ENCODE results near the gene FFAR3.

The FFAR3 gene, protein sequence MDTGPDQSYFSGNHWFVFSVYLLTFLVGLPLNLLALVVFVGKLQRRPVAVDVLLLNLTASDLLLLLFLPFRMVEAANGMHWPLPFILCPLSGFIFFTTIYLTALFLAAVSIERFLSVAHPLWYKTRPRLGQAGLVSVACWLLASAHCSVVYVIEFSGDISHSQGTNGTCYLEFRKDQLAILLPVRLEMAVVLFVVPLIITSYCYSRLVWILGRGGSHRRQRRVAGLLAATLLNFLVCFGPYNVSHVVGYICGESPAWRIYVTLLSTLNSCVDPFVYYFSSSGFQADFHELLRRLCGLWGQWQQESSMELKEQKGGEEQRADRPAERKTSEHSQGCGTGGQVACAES

DNA sequence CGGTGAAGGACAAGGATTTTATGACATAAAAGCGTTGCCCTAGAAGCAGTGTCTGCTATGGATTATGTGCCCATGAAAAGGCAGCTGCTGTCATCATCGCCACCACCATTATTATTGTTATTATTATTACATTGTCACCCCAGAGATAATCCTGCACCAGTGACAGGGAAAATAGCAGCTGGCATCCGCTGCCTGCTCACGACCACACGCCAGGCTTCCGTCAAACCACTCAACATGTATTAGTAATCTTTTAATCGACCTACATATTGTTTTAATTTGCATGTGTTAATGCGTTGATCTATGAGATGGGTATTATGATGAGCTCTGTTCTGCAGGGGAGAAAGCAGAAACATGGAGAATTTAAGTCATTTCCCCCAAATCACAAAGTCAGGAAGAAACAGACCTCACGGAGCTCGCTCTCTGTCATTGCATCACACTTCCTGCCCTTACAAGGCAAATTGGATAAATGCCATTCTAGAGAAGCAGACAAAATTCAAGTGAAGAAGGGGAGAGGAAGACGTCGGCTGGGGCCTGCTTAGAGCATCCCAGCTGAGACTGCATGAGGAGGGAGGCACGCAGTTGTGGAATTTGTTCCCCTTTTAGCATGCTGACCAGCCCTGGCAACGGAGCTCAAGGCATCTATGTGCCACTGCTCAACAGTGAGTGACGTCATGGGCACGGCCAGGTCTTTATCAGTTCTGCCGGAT lies at the start of gene FFAR3:
Gene FFAR3 (plus strand): TSS at position 594 of the 707 bp plus-strand sequence. CDS start 431 bp downstream, outside the sequence.
- DNase-seq (ENCODE audit: low spot score in 2 of 2) (no peak), ATAC-seq (no peak)
- Mint-ChIP-seq H3K36me3 (no peaks in the 10 kb centered on the region), H3K9me3 (no peaks in the 10 kb centered on the region), H3K4me1 (peaks cover 32% of the 10 kb centered on the region), H3K4me3 (peak within 1 kb of the TSS; percentile 41), H3K27ac (peak within 1 kb of the TSS; percentile 8)

- H3K27ac Mint-ChIP-seq = peak overlapping the region; percentile 8
These were observed 49.4 kb upstream of the FFAR3 start for GRCh38 chr19:35308910-35309309.

GRCh38 chr19:35309481-35310279 lies 48.6 kb upstream of the FFAR3 start:
- Mint-ChIP-seq H3K9me3 (no peaks in the 10 kb centered on the region), H3K36me3 (no peaks in the 10 kb centered on the region), H3K4me1 (no peaks in the 10 kb centered on the region), H3K27ac (no peak overlapping the region), H3K4me3 (no peak overlapping the region)
- DNase-seq (ENCODE audit: low spot score in 2 of 2) = no peak
- ATAC-seq = no peak

More at GRCh38 chr19:35308910-35309309, 49.4 kb upstream of the FFAR3 start:
- H3K9me3 Mint-ChIP-seq = no peaks in the 10 kb centered on the region
- no peak for DNase-seq (ENCODE audit: low spot score in 2 of 2)
- H3K36me3 Mint-ChIP-seq = no peaks in the 10 kb centered on the region
- H3K4me3 Mint-ChIP-seq = no peak overlapping the region
- no peak for ATAC-seq
- H3K4me1 Mint-ChIP-seq = no peaks in the 10 kb centered on the region

GRCh38 chr19:35310331-35310730 lies 47.9 kb upstream of the FFAR3 start:
- no peak for DNase-seq (ENCODE audit: low spot score in 2 of 2)
- H3K4me1 Mint-ChIP-seq = no peaks in the 10 kb centered on the region
- no peak overlapping the region for H3K27ac Mint-ChIP-seq
- H3K36me3 Mint-ChIP-seq = no peaks in the 10 kb centered on the region
- no peaks in the 10 kb centered on the region for H3K9me3 Mint-ChIP-seq
- ATAC-seq = no peak
- no peak overlapping the region for H3K4me3 Mint-ChIP-seq

- Mint-ChIP-seq H3K9me3 (no peaks in the 10 kb centered on the region), H3K4me3 (no peak overlapping the region), H3K27ac (peak overlapping the region; percentile 77), H3K4me1 (no peaks in the 10 kb centered on the region), H3K36me3 (no peaks in the 10 kb centered on the region)
- ATAC-seq = no peak
- no peak for DNase-seq (ENCODE audit: low spot score in 2 of 2)
These were observed 47.3 kb upstream of the FFAR3 start for GRCh38 chr19:35310811-35311465.

DNA sequence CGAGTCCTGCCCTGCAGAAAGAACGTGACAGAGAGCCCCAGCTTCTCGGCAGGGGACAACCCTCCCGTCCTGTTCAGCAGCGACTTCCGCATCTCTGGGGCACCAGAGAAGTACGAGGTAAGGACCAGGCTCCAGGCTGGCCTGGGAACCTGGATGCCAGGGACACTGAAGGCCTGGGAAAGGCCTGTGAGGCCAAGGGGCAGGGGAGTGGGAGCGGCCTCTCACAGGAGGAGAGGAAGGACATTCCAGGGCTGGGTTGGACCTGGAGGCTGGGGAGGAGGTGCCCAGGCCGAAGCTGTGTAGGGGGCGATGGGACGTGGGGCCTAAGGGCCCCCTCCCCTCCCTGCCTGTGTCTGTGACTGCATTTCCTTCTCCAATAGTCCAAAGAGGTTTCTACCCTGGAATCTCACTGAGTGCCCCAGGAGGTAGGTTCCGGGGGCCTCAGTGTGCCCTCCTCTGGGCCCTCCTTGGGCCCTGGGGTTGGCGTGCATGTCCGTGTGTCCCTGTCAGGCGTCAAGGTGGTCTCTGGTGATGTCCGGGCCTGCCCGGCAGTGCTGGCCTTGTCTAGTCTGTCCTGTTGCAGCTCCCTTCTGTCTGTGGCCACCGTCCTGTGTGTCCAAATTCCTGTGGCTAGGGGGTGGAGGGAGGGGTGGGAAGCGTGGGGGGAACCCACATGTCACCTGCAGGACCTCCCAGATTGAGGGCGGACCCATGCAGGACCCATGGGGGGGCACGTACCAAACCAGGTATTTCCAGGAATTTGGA lies 46.2 kb upstream of the FFAR3 start:
- no peaks in the 10 kb centered on the region for H3K36me3 Mint-ChIP-seq
- peak overlapping the region; percentile 77 for H3K27ac Mint-ChIP-seq
- no peaks in the 10 kb centered on the region for H3K9me3 Mint-ChIP-seq
- ATAC-seq (no peak), DNase-seq (ENCODE audit: low spot score in 2 of 2) (no peak)
- no peaks in the 10 kb centered on the region for H3K4me1 Mint-ChIP-seq
- H3K4me3 Mint-ChIP-seq = no peak overlapping the region

DNA sequence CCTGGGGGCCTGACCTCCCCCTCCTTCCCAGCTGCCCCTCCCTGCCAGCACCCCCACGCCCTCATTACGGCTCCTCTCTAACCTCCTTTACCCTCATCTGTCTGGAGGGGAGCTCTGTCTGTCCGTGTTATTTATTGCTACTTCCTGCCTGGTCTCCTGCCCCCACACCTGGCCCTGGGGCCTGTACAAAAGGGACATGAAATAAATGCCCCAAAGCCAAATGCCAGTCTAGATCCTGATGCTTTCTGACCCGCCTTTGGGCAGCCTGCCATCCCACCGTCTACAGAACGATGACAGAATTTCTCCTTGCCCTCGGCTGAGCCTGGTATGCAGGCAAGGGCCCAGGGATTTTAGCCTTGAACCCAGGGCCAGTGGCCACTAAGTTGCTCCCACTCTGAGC lies 44.7 kb upstream of the FFAR3 start:
- Mint-ChIP-seq H3K4me1 (peaks cover 3% of the 10 kb centered on the region), H3K4me3 (no peak overlapping the region), H3K36me3 (peaks cover 3% of the 10 kb centered on the region), H3K27ac (no peak overlapping the region), H3K9me3 (no peaks in the 10 kb centered on the region)
- DNase-seq (ENCODE audit: low spot score in 2 of 2) (no peak), ATAC-seq (no peak)

GRCh38 chr19:35314031-35314430 lies 44.2 kb upstream of the FFAR3 start:
- DNase-seq (ENCODE audit: low spot score in 2 of 2) (no peak), ATAC-seq (no peak)
- Mint-ChIP-seq H3K27ac (no peak overlapping the region), H3K9me3 (no peaks in the 10 kb centered on the region), H3K36me3 (peaks cover 4% of the 10 kb centered on the region), H3K4me1 (peaks cover 7% of the 10 kb centered on the region), H3K4me3 (no peak overlapping the region)

DNA sequence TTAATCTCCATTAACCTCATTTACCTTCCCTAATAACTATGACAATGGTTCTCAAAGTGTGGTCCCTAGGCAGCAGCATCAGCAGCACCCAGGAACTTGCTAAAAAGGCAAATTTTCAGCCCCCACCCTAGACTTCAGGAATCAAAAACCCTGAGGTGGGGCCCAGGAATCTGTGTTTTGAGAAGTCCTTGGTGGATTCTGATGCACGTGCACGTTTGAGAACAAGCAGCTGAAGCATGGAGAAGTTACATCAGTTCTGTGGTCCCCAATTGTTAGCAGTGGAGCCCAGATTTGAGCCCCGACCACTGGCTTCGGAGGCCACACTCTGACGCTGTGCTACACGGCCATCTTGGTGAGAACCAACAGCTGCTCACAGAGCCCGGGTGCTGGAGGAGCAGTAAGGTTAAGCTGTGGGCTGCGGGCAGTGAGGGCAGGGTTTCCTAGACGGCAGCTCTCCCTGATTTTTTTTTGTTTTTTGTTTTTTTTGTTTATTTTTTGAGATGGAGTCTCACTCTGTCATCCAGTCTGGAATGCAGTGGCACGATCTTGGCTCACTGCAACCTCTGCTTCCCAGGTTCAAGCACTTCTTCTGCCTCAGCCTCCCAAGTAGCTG lies 43.3 kb upstream of the FFAR3 start:
- Mint-ChIP-seq H3K4me3 (no peak overlapping the region), H3K27ac (no peak overlapping the region), H3K9me3 (no peaks in the 10 kb centered on the region), H3K36me3 (peaks cover 4% of the 10 kb centered on the region), H3K4me1 (peaks cover 9% of the 10 kb centered on the region)
- no peak for ATAC-seq
- no peak for DNase-seq (ENCODE audit: low spot score in 2 of 2)

GRCh38 chr19:35315883-35316282 lies 42.4 kb upstream of the FFAR3 start:
- peaks cover 9% of the 10 kb centered on the region for H3K4me1 Mint-ChIP-seq
- H3K27ac Mint-ChIP-seq = no peak overlapping the region
- H3K4me3 Mint-ChIP-seq = no peak overlapping the region
- H3K9me3 Mint-ChIP-seq = no peaks in the 10 kb centered on the region
- ATAC-seq (no peak), DNase-seq (ENCODE audit: low spot score in 2 of 2) (no peak)
- H3K36me3 Mint-ChIP-seq = peaks cover 4% of the 10 kb centered on the region

DNA sequence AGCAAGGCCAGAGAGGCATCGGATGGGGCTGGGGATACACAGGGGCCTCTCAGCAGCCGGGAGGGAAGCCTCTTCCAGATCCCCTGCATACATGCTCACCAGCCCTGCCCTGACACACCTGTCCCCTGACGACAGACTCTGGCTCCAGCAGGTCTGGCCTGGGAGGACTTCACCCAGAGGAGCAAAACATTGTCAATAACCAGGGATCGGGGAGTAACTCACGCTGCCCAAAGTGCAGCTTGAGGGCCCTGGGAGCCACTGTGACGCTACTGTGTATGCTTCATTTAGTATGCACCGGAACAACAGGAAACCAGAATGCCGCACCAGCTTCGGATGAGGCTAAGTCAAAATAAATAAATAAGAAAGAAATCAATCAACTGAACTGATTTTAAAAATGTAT lies 41.7 kb upstream of the FFAR3 start:
- Mint-ChIP-seq H3K27ac (no peak overlapping the region), H3K9me3 (no peaks in the 10 kb centered on the region), H3K36me3 (peaks cover 4% of the 10 kb centered on the region), H3K4me1 (peaks cover 9% of the 10 kb centered on the region), H3K4me3 (no peak overlapping the region)
- no peak for ATAC-seq
- no peak for DNase-seq (ENCODE audit: low spot score in 2 of 2)

DNA sequence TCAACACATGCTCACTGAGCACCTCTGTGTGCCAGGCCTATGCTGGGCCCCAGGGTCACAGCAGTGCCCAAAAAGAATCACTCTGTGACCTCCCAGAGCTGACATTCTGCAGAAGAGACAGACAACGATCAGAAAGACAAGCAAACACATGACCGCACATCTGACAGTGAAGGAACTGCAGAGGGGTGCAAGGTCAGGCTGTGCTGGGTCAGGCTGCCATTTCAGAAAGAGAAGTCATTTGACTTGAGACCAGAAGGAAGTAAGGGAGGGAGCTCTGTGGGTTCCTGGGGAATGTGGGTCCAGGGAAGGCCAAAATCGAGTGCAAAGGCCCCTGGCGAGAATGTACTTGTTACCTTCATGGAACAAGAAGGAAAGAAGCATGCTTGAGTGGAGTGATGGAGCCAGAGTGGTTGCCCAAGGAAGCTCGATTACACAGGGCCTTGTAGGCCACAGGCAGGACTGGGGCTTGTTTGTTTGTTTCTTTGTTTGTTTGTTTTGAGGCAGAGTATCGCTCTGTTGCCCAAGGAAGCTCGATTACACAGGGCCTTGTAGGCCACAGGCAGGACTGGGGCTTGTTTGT lies 40.7 kb upstream of the FFAR3 start:
- no peak overlapping the region for H3K4me3 Mint-ChIP-seq
- peaks cover 4% of the 10 kb centered on the region for H3K36me3 Mint-ChIP-seq
- peaks cover 9% of the 10 kb centered on the region for H3K4me1 Mint-ChIP-seq
- peak overlapping the region; percentile 7 for H3K27ac Mint-ChIP-seq
- no peak for DNase-seq (ENCODE audit: low spot score in 2 of 2)
- ATAC-seq = no peak
- peaks cover 3% of the 10 kb centered on the region for H3K9me3 Mint-ChIP-seq

- ATAC-seq (peak; percentile 61), DNase-seq (ENCODE audit: low spot score in 2 of 2) (no peak)
- peaks cover 3% of the 10 kb centered on the region for H3K9me3 Mint-ChIP-seq
- H3K36me3 Mint-ChIP-seq = peaks cover 4% of the 10 kb centered on the region
- H3K27ac Mint-ChIP-seq = peak overlapping the region; percentile 69
- H3K4me3 Mint-ChIP-seq = no peak overlapping the region
- H3K4me1 Mint-ChIP-seq = peaks cover 9% of the 10 kb centered on the region
These were observed 39.4 kb upstream of the FFAR3 start for GRCh38 chr19:35318679-35319448.
